GM18870 (cell line): ENCODE results near the gene LRBA.

ENCODE experiments used
- ATAC-seq: cut with Tn5 transposase; IDR thresholded peaks from one replicate; pipeline ENCODE4 v1.9.1; 2021; ENCODE audit warnings: moderate library complexity; ENCODE audit not compliant: unreplicated experiment

LRBA gene

DNA sequence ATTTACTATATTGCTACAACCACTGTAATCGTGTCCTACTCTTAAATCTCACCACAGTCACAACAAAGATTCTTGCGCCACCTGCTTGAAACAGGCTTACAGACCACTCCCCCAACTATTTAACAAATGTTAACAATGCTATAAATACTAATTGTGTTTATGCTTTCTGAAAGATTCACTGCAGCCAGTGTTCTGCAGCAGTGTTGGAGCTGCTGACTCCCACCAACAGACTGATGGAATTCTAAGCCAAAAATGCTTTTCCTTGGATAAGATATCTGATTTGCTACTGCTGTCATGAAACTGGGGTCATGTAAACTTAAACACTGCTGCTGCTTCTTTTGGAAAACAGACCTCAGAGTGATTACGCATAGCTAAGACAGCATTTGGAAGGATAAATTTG lies 677.4 kb downstream of the LRBA start:
- no peak for ATAC-seq

DNA sequence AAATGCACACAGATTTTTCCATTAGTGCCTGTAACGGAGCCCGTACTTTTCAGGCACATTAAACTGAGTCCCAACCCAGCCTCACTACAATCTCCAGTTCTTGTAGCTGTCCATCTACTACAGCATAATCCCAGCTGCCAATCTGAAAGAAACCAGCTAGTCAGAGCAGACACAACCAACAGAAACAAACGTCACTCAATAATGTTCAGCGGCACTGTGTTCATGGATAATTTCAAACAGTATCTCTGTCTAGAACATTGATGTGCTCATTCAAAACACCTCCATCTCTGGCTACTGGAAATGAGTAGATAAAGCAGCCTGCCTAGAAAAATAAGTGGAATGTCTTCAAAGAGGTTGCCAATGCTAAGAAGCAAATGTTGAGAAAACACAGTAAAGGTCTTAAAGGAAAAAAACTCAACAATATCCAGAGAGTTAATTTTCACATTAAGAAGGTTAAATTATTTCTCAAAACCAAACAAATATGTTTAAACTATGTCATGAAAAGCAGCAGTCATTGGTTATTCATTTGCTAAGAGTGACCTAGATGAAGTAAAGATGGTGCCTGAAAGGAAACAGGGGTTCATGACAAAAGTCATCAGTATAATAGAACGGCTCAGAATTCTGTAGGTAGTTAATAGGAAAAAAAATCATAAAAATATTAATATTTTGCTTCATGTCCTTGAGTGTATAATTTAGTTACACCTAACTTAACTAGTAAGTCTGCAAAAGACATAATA lies 678.2 kb downstream of the LRBA start:
- ATAC-seq = no peak

DNA sequence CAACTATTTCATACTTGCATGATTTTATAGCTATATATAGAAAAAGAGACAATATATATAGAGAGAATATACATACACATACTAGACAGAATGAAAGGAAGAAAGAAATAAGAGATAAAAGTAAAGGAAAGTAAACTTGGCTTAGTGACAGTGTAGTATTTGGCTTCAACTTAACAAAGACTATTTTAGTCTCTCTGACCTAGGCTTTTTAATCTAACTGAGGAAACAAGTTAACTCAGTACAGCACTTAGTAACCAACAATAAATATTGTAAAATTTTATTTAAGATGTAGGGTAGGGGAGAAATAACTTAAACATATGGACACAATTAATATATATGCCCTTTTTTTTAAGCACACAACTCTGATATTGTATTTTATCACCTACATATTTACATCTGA lies 682.1 kb downstream of the LRBA start:
- ATAC-seq = no peak

DNA sequence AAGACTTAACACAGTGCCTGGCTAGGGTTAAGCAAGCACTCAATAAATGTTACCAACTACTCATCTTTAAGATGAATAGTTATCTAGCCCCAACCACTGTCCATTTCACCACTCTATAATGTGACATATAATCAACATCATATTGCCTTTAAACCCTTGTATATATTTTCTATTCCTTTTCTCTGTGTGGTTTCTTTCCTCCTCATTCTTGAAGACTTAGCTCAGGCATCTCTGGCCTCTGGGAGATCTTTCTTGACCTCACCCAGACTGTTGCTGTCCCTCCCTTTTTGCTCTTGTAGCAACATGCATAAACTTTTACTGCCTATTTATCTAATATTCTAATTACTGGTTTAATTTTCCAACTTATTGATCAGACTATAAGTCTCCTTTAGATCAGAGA lies 683.0 kb downstream of the LRBA start:
- no peak for ATAC-seq

DNA sequence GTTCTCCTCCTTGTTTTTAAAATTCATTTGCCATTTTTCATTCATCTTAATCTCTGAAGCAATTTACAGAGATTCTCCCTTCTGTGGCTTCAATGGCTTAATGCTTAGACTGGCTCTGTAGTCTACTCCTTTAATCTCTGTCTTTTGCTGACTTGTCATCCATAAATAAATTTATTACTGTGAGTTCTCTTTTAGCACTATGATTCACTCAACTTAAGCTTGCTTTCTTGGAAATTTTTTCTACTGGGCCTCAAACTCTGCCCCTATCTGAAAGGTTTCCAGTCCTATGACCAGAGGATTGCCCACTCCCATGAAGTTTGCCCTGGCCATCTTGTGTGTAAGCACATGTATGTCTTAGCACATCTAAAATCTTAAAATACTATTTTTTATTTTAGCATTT lies 685.7 kb downstream of the LRBA start:
- ATAC-seq = no peak

DNA sequence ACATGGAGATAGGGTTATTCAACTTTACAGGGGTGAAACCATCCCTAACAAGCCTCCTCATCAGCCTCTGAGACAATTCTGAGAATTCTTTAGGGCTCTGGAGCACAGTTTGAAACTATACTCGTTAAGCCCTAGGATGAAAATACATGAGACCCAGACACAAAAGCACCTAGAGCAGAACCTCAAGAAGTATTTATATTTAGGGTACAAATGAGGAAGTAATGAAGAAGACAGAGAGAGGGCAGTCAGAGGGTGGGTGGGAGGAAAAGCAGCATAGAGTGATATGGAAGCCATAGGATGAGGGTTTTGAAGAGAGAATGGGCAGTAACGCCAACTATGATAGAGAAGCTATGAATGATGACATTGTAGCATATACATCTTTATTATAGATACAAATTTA lies 686.6 kb downstream of the LRBA start:
- no peak for ATAC-seq

DNA sequence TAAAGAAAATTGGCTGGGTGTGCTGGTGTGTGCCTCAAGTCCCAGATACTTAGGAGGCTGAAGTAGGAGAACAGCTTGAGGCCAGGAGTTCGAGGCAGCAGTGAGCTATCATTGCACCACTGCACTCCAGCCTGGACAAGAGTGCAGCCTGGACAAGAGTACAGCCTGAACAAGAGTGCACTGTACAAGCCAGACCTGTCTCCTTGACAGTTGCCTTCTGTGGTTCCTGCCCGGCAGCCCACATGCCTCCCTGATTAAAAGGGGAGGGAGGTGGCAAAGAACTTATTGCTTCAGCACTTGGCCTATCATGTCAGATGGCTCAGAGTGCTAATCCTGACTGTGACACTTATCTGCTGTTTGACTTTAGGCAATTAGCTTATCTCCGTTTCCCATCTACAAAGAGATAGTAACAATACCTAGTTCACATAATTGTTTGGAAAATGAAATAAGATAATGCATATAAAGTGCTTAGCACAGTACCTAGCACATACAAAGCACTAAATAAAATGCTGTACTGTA lies 687.8 kb downstream of the LRBA start:
- no peak for ATAC-seq

DNA sequence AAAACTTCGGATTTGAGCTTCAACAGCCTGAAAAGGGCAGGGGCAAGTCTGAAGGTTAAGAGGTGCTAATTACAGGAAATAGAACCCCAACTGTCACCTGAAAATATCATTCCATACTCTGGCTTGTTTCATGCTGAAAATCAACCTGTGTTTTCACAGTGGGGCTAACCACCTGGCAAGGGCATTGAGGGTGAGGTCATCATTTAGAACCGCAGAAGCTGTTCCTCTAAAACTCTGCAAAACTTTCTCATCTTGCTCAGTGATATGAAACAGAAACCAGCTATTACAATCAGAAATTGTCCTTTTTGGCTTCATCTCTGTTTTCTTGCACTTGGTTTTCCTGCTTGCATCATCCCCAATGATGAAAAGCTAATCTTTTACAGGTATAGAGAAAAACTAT lies 689.2 kb downstream of the LRBA start:
- peak; percentile 91 for ATAC-seq

DNA sequence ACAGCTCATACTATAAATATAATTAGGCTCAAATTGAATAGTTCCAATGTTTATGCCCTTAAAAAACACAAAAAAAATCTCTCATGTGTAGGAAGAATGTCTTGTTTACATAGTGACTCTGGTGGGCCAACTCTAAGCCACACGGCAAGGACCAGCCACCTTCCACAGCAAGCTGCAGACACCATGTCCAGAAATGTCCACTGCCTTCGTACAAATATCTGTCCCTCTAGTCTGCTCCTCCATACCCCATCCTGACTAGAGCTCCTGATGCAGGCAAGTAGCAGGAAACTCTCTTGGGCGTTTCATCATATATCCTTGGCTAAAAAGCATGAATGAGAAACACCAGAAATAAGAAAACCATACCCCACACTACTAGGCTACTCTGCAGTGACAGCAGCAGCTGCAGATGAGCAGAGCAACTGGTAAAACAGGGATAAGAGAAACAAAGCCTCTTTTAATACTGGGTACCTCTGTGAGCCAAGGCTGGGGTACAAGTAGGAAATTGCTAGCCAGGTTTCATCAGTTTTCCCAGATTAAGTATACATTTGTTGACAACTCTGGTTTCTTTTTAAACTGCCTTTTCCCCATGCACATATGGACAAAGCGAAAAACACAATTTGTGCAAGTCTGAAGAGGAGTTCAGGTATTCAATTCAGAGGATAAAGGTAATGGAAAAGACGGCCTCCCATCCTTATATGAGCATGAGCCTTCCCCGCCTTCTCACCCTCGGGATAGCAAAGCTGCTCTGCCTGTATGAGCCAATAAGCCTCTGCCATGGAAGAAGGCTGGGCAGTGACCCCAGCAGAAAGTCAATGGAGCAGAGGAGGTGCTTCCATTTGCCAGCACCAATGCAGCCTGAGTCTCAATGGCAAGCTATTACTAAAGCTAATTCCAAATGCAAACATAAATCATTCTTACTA lies 691.4 kb downstream of the LRBA start:
- ATAC-seq = no peak

DNA sequence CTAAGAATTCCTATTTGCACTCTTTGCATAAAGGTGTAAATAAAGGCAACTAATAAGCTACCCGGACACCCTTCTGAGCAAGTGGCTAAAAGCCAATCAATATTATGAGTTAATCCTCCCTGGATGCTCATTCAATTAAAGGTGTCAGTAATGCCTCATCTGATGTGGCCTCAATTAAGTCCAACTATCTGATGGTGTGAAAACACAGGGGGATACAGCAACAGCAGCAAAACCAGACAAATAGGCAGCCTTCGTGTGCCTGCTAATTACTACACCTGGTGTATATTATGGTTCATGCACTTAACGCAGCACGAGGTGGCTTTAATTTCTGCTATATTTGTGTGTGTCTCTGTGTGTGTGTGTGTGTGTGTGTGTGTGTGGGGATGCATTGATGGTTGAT lies 692.4 kb downstream of the LRBA start:
- ATAC-seq = no peak

DNA sequence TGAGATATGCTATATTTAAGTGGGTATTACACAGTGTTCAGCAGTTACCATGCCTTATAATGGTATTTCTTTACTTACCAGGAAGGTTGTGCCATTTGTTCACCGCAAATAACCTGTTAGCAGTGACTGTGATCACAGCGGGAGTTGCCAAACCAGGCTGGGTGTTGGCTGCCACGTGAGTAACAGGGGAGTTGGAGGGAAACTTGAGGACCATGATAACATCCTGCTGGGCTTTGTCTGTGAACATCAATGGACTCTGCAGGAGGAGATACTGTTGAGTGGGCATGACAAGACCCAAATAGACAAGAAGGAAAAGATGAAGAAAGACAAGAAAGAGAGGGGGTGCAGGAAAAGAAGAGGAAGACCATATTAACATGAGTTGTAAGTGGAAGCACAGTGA lies 694.0 kb downstream of the LRBA start:
- ATAC-seq = no peak

DNA sequence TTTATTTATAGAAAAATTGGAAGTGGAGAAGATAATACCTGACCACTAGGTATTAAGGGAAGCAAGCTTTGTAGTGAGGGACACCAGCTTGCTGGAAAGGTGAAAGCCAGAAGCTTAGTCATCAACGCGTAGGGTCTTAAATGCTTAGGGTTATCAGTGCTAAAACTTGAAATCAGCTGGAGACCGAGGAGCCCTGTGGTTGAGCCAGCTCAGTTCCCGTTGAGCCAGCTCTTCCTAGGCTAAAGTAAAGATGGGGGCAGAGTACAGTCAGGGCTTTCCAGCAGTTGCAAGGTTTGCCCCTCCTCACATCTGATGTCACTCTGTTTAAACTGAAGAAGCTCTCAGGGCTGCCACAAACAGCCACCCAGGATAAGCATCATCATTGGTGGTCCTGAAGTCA lies 696.1 kb downstream of the LRBA start:
- ATAC-seq = no peak

DNA sequence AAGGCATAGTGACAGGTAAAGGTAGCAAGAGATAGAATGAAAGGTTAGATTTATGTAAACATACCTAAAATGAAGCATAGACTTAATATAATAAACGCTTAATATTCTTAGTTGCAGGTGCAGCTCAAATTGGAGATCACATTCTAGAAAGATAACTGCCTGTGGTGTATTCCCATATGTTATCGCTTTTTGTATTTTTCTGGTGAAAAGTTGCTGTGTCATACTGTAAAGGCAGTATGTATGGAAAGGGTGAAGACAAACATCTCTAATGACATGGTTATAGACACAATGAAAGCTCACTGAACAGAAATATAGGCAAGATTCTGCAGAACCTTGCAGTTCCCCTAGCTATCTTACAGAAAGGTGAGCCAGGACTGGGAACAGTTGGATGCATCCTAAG lies 696.6 kb downstream of the LRBA start:
- ATAC-seq = no peak

DNA sequence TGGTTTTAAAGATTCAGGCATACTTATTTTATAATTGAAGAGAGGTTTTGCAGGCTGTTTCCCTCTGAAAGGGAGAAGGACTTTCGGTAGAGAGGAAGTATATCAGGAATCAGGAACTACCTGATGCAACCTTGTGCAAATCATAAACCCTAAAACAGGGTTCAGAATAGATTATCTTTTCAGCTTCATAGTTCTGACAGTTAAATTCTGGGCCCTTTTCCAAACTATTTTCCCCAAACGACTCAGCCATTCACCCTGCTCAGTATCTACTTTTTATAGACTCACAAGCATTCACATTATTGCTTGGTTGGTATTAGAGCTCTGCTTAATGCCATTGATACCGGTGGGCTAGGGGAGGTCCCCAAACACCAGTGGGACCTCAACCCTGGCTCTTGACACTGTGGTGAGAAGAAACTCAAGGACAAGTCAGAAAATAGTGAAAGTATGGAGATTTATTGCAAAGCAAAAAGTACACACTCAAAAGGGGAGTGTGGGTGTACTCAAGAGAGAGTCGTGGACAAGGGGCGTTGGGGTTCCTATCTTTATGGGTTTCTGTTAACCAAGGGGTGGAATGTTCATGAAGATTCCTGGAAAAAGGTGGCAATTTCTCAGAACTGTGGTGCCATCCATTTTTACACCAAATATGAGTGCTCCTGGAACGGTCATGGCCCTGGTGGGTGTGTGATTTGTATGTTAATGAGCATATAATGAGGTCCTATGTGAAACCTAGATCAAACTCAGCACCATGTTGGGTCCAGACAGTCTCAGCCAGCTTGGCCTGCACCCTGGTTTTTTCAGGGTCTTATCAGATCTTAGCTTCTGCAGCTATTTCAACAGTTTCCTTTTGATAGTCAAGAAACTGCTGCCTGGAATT lies 698.5 kb downstream of the LRBA start:
- ATAC-seq = no peak

DNA sequence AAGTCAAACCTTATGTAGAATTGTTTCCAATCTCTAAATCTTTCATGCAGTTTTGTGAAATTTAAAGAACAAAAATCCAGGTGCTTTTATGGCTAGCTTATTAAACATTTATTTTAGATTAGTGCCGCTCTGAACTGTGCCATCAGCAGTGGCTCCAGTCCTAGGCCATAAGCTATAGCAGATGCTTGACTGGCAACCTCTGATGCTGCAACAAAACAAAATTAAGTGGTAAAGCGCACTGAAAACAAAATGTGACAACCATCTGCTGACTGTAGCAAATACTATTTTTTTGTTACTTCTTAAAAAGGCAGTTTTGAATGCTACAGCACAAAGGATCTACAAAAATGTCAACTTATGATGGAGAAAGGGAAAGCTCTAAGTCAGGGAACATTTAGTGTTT lies 699.4 kb downstream of the LRBA start:
- ATAC-seq = no peak

DNA sequence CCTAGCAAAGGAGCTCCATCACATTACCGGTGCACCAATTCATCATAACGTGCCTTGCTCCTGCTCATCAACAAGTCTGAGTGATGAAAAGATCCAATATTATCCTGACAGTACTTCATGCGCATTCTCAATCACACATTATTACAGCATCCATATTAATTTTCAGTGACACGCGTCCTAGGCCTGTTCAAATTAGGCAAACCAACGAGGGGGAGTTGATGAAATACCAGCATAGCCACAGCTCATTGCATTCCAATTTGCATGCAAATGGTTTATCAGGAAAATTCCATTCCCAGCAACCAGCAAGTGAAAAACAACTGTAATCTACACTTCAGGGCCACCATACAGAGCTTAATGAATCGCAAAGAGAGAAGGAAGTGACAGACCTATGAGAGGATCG lies 699.9 kb downstream of the LRBA start:
- no peak for ATAC-seq

DNA sequence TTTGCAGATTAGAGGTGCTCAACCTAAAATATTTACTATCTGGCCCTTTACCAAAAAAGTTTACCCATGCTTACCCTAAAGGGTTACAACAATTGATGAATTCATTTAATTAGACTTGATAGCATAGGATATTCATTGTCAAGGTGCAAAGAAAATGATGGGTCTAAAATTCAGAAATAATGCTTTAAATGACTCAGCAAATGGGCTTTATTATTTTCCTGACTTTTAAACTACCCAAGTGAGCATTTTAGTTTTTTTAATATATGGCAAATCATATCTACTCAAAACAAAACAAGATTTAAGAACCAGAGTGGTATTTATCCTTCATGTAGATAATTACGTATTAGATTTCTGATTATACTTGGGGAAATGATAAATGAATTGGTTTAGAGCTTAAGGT lies 701.1 kb downstream of the LRBA start:
- ATAC-seq = no peak

DNA sequence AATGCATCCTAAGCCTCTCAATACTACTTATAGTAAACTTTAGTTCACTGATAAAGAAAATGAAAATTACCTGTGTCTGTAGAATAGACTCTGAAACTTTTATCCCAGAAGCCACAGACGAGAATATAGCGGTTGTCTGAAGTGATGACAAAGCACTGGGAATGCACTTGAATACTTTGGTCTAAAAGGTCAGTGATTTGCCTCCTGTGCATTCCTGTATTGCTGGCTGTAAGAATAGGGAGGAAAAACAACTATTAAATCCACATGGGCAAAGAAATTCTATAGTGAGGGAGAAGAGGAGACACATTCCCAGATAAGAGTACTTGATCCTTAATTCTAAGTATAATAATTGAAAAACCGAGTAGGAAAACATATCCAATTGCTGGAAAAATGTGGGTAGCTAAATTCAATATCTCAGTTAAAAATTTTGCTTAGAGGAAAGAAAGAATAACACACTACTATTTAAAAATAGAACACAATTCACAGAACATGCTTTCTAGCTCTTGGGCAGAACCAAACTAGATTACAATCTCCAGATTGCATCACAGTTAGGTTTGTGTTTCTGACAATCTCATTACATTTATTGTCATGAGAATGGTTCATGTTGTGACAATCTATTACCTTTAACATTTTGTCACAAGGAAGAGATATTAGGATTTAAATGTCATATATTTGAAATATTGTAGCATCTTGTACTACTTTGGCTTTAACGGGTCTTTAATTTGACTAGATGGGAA lies 704.8 kb downstream of the LRBA start:
- no peak for ATAC-seq

DNA sequence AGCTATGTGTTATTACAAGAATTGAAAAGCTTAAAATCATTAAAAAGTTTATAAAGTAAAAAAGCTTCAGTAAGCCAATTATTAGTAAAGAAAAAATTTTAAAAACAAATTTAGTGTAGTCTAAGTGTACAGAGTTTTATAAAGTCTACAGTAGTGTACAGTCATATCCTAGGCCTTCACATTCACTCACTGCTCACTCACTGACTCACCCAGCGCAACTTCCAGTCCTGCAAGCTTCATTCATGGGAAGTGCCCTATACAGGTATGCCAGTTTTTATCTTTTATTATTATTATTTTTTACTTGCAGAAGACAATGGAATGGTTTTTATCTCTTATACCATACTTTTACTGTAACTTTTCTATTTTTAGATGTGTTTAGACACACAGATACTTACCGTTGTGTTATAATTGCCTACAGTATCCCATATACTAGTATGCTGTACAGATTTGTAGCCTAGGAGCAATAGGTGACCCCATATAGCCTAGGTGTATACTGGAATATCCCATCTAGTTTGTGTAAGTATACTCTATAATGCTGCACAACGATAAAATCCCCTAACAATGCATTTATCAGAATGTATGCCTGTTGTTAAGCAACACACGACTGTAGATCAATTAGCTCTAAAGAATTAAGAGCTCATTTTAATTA lies 706.1 kb downstream of the LRBA start:
- no peak for ATAC-seq

DNA sequence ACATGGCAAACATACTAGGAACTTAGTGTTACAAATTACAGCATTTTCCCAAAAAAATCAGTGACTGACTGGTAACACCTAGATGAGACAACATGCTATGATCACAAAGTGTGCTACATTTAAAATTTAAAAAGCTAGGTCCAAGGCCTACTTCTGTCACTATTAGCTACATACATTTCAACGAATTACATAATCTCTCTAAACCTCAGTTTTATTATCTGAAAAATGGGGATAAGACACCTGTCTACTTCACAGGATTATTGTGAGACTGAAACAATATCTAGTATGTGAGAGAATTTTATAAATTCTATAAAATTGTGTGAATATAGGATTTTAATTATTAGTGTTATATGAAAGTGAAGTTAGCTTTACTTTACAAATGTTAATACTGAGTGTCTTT lies 708.4 kb downstream of the LRBA start:
- ATAC-seq = no peak
